Urinary bladder (tissue), 2 donors: ENCODE results near the gene OR8H3. TPM values are rescaled to one million over a fixed set of nuclear protein-coding genes. Genes with fewer than 3 reads are reported as not detected.

ENCODE experiments used
- polyA plus RNA-seq: library from polyadenylated mRNA; stranded (reverse); fragments of 200-250 nt; gene quantifications from one replicate; pipeline ENCODE4 v1.2.3, GENCODE V29; 2013
- small RNA-seq: library from RNA; depleted of rRNA; stranded (forward); fragments of <200 nt; gene quantifications from one replicate; pipeline ENCODE3, GENCODE V24; 2014
- total RNA-seq: library from RNA; depleted of rRNA; stranded (reverse); fragments of >200 nt; gene quantifications from one replicate; pipeline ENCODE4 v1.2.3, GENCODE V29; 2014
- donor health status: healthy.

OR8H3 gene
- total and polyA plus RNA-seq, 2 donors, result not detected

Small RNAs within 50 kb of the gene (small RNA-seq; reads per million reads assigned to genes)
- not detected for gene OR8I4P

Other genes starting within 250 kb of the OR8H3 start
- not detected for gene TRIM51, start 239.1 kb upstream of the OR8H3 start, total RNA-seq
- not detected for gene TRIM51, start 239.1 kb upstream of the OR8H3 start, polyA plus RNA-seq
- gene OR5W2, start 207.8 kb upstream of the OR8H3 start, total RNA-seq, result not detected
- gene OR5W2, start 207.8 kb upstream of the OR8H3 start, polyA plus RNA-seq, result not detected
- gene OR5I1, start 186.0 kb upstream of the OR8H3 start, total RNA-seq, result not detected
- not detected for gene OR5I1, start 186.0 kb upstream of the OR8H3 start, polyA plus RNA-seq
- not detected for gene OR10AG1, start 152.4 kb upstream of the OR8H3 start, total RNA-seq
- gene OR10AG1, start 152.4 kb upstream of the OR8H3 start, polyA plus RNA-seq, result not detected
- not detected for gene OR5F1, start 127.7 kb upstream of the OR8H3 start, total RNA-seq
- gene OR5F1, start 127.7 kb upstream of the OR8H3 start, polyA plus RNA-seq, result not detected
- gene OR5AS1, start 94.7 kb upstream of the OR8H3 start, total RNA-seq, result not detected
- not detected for gene OR5AS1, start 94.7 kb upstream of the OR8H3 start, polyA plus RNA-seq
- gene OR8I2, start 29.1 kb upstream of the OR8H3 start, total RNA-seq, result not detected
- not detected for gene OR8I2, start 29.1 kb upstream of the OR8H3 start, polyA plus RNA-seq
- not detected for gene OR8H2, start 18.7 kb upstream of the OR8H3 start, total RNA-seq
- gene OR8H2, start 18.7 kb upstream of the OR8H3 start, polyA plus RNA-seq, result not detected
- not detected for gene OR8J3, start 17.8 kb downstream of the OR8H3 start, total RNA-seq
- not detected for gene OR8J3, start 17.8 kb downstream of the OR8H3 start, polyA plus RNA-seq
- not detected for gene OR8K5, start 37.9 kb downstream of the OR8H3 start, total RNA-seq
- not detected for gene OR8K5, start 37.9 kb downstream of the OR8H3 start, polyA plus RNA-seq
- not detected for gene OR5J2, start 54.2 kb downstream of the OR8H3 start, total RNA-seq
- not detected for gene OR5J2, start 54.2 kb downstream of the OR8H3 start, polyA plus RNA-seq
- gene OR5T2, start 111.9 kb downstream of the OR8H3 start, total RNA-seq, result not detected
- not detected for gene OR5T2, start 111.9 kb downstream of the OR8H3 start, polyA plus RNA-seq
- not detected for gene OR5T3, start 129.9 kb downstream of the OR8H3 start, total RNA-seq
- not detected for gene OR5T3, start 129.9 kb downstream of the OR8H3 start, polyA plus RNA-seq
- not detected for gene OR5T1, start 151.8 kb downstream of the OR8H3 start, total RNA-seq
- not detected for gene OR5T1, start 151.8 kb downstream of the OR8H3 start, polyA plus RNA-seq
- not detected for gene OR8H1, start 169.9 kb downstream of the OR8H3 start, total RNA-seq
- not detected for gene OR8H1, start 169.9 kb downstream of the OR8H3 start, polyA plus RNA-seq
- not detected for gene OR8K3, start 192.8 kb downstream of the OR8H3 start, total RNA-seq
- gene OR8K3, start 192.8 kb downstream of the OR8H3 start, polyA plus RNA-seq, result not detected
- not detected for gene OR8K1, start 223.7 kb downstream of the OR8H3 start, total RNA-seq
- not detected for gene OR8K1, start 223.7 kb downstream of the OR8H3 start, polyA plus RNA-seq
- not detected for gene OR8J1, start 231.9 kb downstream of the OR8H3 start, total RNA-seq
- gene OR8J1, start 231.9 kb downstream of the OR8H3 start, polyA plus RNA-seq, result not detected